ENCODE data around the gene ZDHHC8. TPM values are rescaled to one million over a fixed set of nuclear protein-coding genes. Genes with fewer than 3 reads are reported as not detected.
A peak's percentile ranks its signal among the peaks of the same experiment; 100 is the strongest.

Gene ZDHHC8
- total and polyA plus RNA-seq, 2 donors = 3.5 to 38.8 TPM

- Histone ChIP-seq H3K4me1 (ENCODE audit: insufficient read depth) (no peaks in the 10 kb centered on the region), H3K4me3 (ENCODE audit: low read depth, low read length) (peak within 1 kb of the TSS; percentile 91), H3K27ac (ENCODE audit: low read depth) (peak within 1 kb of the TSS; percentile 75), H3K36me3 (ENCODE audit: insufficient read depth) (peaks cover 2% of the 10 kb centered on the region)
- DNase-seq (ENCODE audit: extremely low spot score) = no peak
- 71% methylated on average over 30 of the region's 30 CpGs for WGBS
Measured at GRCh38 chr22:20115691-20116375, 15.8 kb upstream of the ZDHHC8 start, which contains the start of gene RANBP1. TSS of gene RANBP1 (plus strand) at chr22:20116104. CDS start at chr22:20116185, 81 bp downstream.

GRCh38 chr22:20116376-20116950 lies 15.1 kb upstream of the ZDHHC8 start:
- DNase-seq (ENCODE audit: extremely low spot score) = no peak
- WGBS = 8% methylated on average over 27 of the region's 27 CpGs
- no peaks in the 10 kb centered on the region for H3K4me1 ChIP-seq (ENCODE audit: insufficient read depth)
- H3K4me3 ChIP-seq (ENCODE audit: low read depth, low read length) = peak overlapping the region; percentile 91
- peaks cover 2% of the 10 kb centered on the region for H3K36me3 ChIP-seq (ENCODE audit: insufficient read depth)
- H3K27ac ChIP-seq (ENCODE audit: low read depth) = peak overlapping the region; percentile 75

GRCh38 chr22:20116951-20117632 lies 14.5 kb upstream of the ZDHHC8 start, which contains the start of gene TRMT2A:
TSS of gene TRMT2A (minus strand) at chr22:20117226. CDS start at chr22:20116906, 320 bp downstream.
- H3K27ac ChIP-seq (ENCODE audit: low read depth) = peak within 1 kb of the TSS; percentile 75
- under 1% methylated on average over 88 of the region's 88 CpGs for WGBS
- peaks cover 2% of the 10 kb centered on the region for H3K36me3 ChIP-seq (ENCODE audit: insufficient read depth)
- peak within 1 kb of the TSS; percentile 91 for H3K4me3 ChIP-seq (ENCODE audit: low read depth, low read length)
- no peaks in the 10 kb centered on the region for H3K4me1 ChIP-seq (ENCODE audit: insufficient read depth)
- DNase-seq (ENCODE audit: extremely low spot score) = peak; percentile 92

GRCh38 chr22:20117633-20118299 lies 13.8 kb upstream of the ZDHHC8 start:
- Histone ChIP-seq H3K27ac (ENCODE audit: low read depth) (no peak overlapping the region), H3K4me1 (ENCODE audit: insufficient read depth) (no peaks in the 10 kb centered on the region), H3K36me3 (ENCODE audit: insufficient read depth) (peaks cover 2% of the 10 kb centered on the region), H3K4me3 (ENCODE audit: low read depth, low read length) (peak overlapping the region; percentile 91)
- WGBS = under 1% methylated on average over 66 of the region's 66 CpGs
- no peak for DNase-seq (ENCODE audit: extremely low spot score)

- no peak overlapping the region for H3K27ac ChIP-seq (ENCODE audit: low read depth)
- H3K4me3 ChIP-seq (ENCODE audit: low read depth, low read length) = peak overlapping the region; percentile 91
- no peak for DNase-seq (ENCODE audit: extremely low spot score)
- 14% methylated on average over 8 of the region's 8 CpGs for WGBS
- H3K4me1 ChIP-seq (ENCODE audit: insufficient read depth) = no peaks in the 10 kb centered on the region
- peaks cover 2% of the 10 kb centered on the region for H3K36me3 ChIP-seq (ENCODE audit: insufficient read depth)
Measured at GRCh38 chr22:20118300-20119020, 13.1 kb upstream of the ZDHHC8 start.

GRCh38 chr22:20121856-20122415 lies 9.7 kb upstream of the ZDHHC8 start:
- Histone ChIP-seq H3K4me1 (ENCODE audit: insufficient read depth) (no peaks in the 10 kb centered on the region), H3K27ac (ENCODE audit: low read depth) (no peak overlapping the region), H3K36me3 (ENCODE audit: insufficient read depth) (peaks cover 6% of the 10 kb centered on the region), H3K4me3 (ENCODE audit: low read depth, low read length) (no peak overlapping the region)
- WGBS = 93% methylated on average over 22 of the region's 22 CpGs
- no peak for DNase-seq (ENCODE audit: extremely low spot score)

GRCh38 chr22:20123366-20124082 lies 8.1 kb upstream of the ZDHHC8 start:
- DNase-seq (ENCODE audit: extremely low spot score) = no peak
- H3K27ac ChIP-seq (ENCODE audit: low read depth) = no peak overlapping the region
- H3K4me3 ChIP-seq (ENCODE audit: low read depth, low read length) = no peak overlapping the region
- WGBS = 90% methylated on average over 13 of the region's 13 CpGs
- peaks cover 8% of the 10 kb centered on the region for H3K36me3 ChIP-seq (ENCODE audit: insufficient read depth)
- no peaks in the 10 kb centered on the region for H3K4me1 ChIP-seq (ENCODE audit: insufficient read depth)

GRCh38 chr22:20124083-20124787 lies 7.4 kb upstream of the ZDHHC8 start:
- 90% methylated on average over 11 of the region's 11 CpGs for WGBS
- peaks cover 8% of the 10 kb centered on the region for H3K36me3 ChIP-seq (ENCODE audit: insufficient read depth)
- H3K4me1 ChIP-seq (ENCODE audit: insufficient read depth) = no peaks in the 10 kb centered on the region
- H3K27ac ChIP-seq (ENCODE audit: low read depth) = no peak overlapping the region
- DNase-seq (ENCODE audit: extremely low spot score) = no peak
- H3K4me3 ChIP-seq (ENCODE audit: low read depth, low read length) = no peak overlapping the region

GRCh38 chr22:20125201-20126174 lies 6.1 kb upstream of the ZDHHC8 start:
- peaks cover 6% of the 10 kb centered on the region for H3K36me3 ChIP-seq (ENCODE audit: insufficient read depth)

GRCh38 chr22:20126284-20127029 lies 5.1 kb upstream of the ZDHHC8 start:
- 78% methylated on average over 19 of the region's 19 CpGs for WGBS
- peaks cover 6% of the 10 kb centered on the region for H3K36me3 ChIP-seq (ENCODE audit: insufficient read depth)
- no peak overlapping the region for H3K27ac ChIP-seq (ENCODE audit: low read depth)
- H3K4me3 ChIP-seq (ENCODE audit: low read depth, low read length) = no peak overlapping the region
- no peak for DNase-seq (ENCODE audit: extremely low spot score)
- H3K4me1 ChIP-seq (ENCODE audit: insufficient read depth) = no peaks in the 10 kb centered on the region

More at GRCh38 chr22:20125201-20126174, 6.1 kb upstream of the ZDHHC8 start:
- no peak for DNase-seq (ENCODE audit: extremely low spot score)
- Histone ChIP-seq H3K27ac (ENCODE audit: low read depth) (no peak overlapping the region), H3K4me3 (ENCODE audit: low read depth, low read length) (no peak overlapping the region), H3K4me1 (ENCODE audit: insufficient read depth) (no peaks in the 10 kb centered on the region)
- WGBS = 90% methylated on average over 32 of the region's 32 CpGs
